DMS 273 (cell line): ENCODE measurements around the gene NPAS2.

Experiments
- DNase-seq: peaks from one replicate; lab custom pipeline; 2025; ENCODE audit not compliant: unreplicated experiment; lab: John Stamatoyannopoulos, UW

NPAS2 gene

GRCh38 chr2:101037161-101037755 is 217.3 kb downstream of the NPAS2 start:
- DNase-seq = no peak

GRCh38 chr2:101038455-101039255 is 218.7 kb downstream of the NPAS2 start:
- DNase-seq = peak; percentile 39

GRCh38 chr2:101040072-101040471 is 220.1 kb downstream of the NPAS2 start:
- no peak for DNase-seq

- no peak for DNase-seq
These were observed 220.8 kb downstream of the NPAS2 start for GRCh38 chr2:101040761-101041160.

- no peak for DNase-seq
These were observed 221.5 kb downstream of the NPAS2 start for GRCh38 chr2:101041413-101041812.

- DNase-seq = no peak
These were observed 225.4 kb downstream of the NPAS2 start for GRCh38 chr2:101045330-101045729.
